HCT116 (cell line): Measurements from ENCODE around the gene AMER3. TPM values are rescaled to one million over a fixed set of nuclear protein-coding genes. Genes with fewer than 3 reads are reported as not detected.

Experiments
- ATAC-seq: fragments of 200-7000 bp; cut with Tn5 transposase; 2 replicates; pipeline ENCODE4 v1.9.1; 2020; ENCODE audit warnings: mild to moderate bottlenecking, moderate library complexity
- BruUV-seq: library from RNA; stranded (reverse); fragments of 400-500 nt; replicated peaks from 2 replicates; lab custom pipeline; 2021; lab: Mats Ljungman, UMichigan
- CTCF ChIA-PET: fragments of 300-600 bp; sonication (Branson Sonifier 250); formaldehyde crosslinking; loops from one replicate; lab custom pipeline; 2021; ENCODE audit warnings: antibody characterized with exemption; lab: Charles Lee
- POLR2A ChIA-PET: fragments of 300-600, 350-600 bp; sonication (Branson Sonifier 250); formaldehyde crosslinking; loops from one replicate; lab custom pipeline; 2021; ENCODE audit warnings: antibody characterized with exemption; lab: Charles Lee
- RAD21 ChIA-PET, 2 experiments: fragments of 300-600 bp; sonication (Branson Sonifier 250); formaldehyde crosslinking; loops; one replicate each; lab custom pipeline; 2023; ENCODE audit warnings: low total read pairs in 2 of 2; ENCODE audit not compliant: uncharacterized antibody in 2 of 2, unreplicated experiment in 2 of 2, low non-redundant PET in 1 of 2; lab: Charles Lee
- DNase-seq: peaks from one replicate; pipeline ENCODE4 v3.0.0-alpha.2; 2010; ENCODE audit warnings: low read depth, low spot score
- H2AFZ ChIP-seq: fragments of 200-600 bp; shearing (Covaris generic), sonication (generic); 2 replicates; pipeline ENCODE4 v1.6.1; 2017; ENCODE audit warnings: low read depth, mixed run types, mixed read lengths, antibody characterized with exemption, low read length; ENCODE audit not compliant: poor library complexity, severe bottlenecking
- H3K27ac ChIP-seq: 2 replicates; pipeline ENCODE4 v1.5.1; 2012; ENCODE audit warnings: low read depth, low read length
- H3K27me3 ChIP-seq: fragments of 200-600 bp; sonication (generic); 2 replicates; pipeline ENCODE4 v1.6.1; 2016; ENCODE audit warnings: mixed run types, low read length, mixed read lengths; ENCODE audit not compliant: insufficient read depth
- H3K36me3 ChIP-seq, 2 experiments: fragments of 200-500 bp in 1 of 2; fragments of 200-600 bp in 1 of 2; sonication (Bioruptor generic) in 1 of 2; sonication (generic) in 1 of 2; 2 replicates each; pipeline versions ENCODE4 v1.5.1 to v1.6.1; 2014 to 2016; ENCODE audit warnings: low read length in 2 of 2, inconsistent platforms in 1 of 2, mixed read lengths in 1 of 2, mixed run types in 1 of 2; ENCODE audit not compliant: insufficient read depth in 2 of 2, control insufficient read depth in 1 of 2
- H3K4me1 ChIP-seq, 2 experiments: fragments of 200-600 bp in 1 of 2; sonication (generic) in 1 of 2; 2 replicates each; pipeline versions ENCODE4 v1.5.1 to v1.6.1; 2012 to 2017; ENCODE audit warnings: low read length in 2 of 2, inconsistent platforms in 1 of 2, mild to moderate bottlenecking in 1 of 2, mixed read lengths in 1 of 2, mixed run types in 1 of 2, moderate library complexity in 1 of 2; ENCODE audit not compliant: insufficient read depth in 2 of 2, control insufficient read depth in 1 of 2
- H3K4me2 ChIP-seq: fragments of 200-600 bp; sonication (generic); 2 replicates; pipeline ENCODE4 v1.6.1; 2017; ENCODE audit warnings: mixed run types, low read length, mixed read lengths
- H3K4me3 ChIP-seq, 2 experiments: fragments of 200-600 bp in 1 of 2; sonication (generic) in 1 of 2; replicated peaks in 1 of 2; 2 replicates each; pipeline ENCODE4 v1.5.1; 2011 to 2016; ENCODE audit warnings: low read length in 2 of 2, control low read depth in 1 of 2, low read depth in 1 of 2, mild to moderate bottlenecking in 1 of 2, mixed read lengths in 1 of 2, mixed run types in 1 of 2
- H3K79me2 ChIP-seq: fragments of 200-600 bp; sonication (generic); 2 replicates; pipeline ENCODE4 v1.6.1; 2017; ENCODE audit warnings: mild to moderate bottlenecking, mixed run types, low read length, moderate library complexity, mixed read lengths; ENCODE audit not compliant: insufficient read depth
- H3K9ac ChIP-seq: fragments of 200-600 bp; sonication (generic); 2 replicates; pipeline ENCODE4 v1.6.1; 2016; ENCODE audit warnings: low read length, mixed read lengths
- H3K9me2 ChIP-seq: fragments of 200-600 bp; sonication (generic), shearing (Covaris generic); 2 replicates; pipeline ENCODE4 v1.6.1; 2017; ENCODE audit warnings: mixed run types, mild to moderate bottlenecking, moderate library complexity; ENCODE audit not compliant: insufficient read depth
- H3K9me3 ChIP-seq, 2 experiments: fragments of 200-500 bp in 1 of 2; fragments of 200-600 bp in 1 of 2; sonication (Bioruptor generic) in 1 of 2; sonication (generic) in 1 of 2; 2 replicates each; pipeline ENCODE4 v1.6.1; 2014 to 2017; ENCODE audit warnings: low read length in 2 of 2, mixed read lengths in 2 of 2, inconsistent platforms in 1 of 2, low read depth in 1 of 2, mild to moderate bottlenecking in 1 of 2, mixed run types in 1 of 2, moderate library complexity in 1 of 2; ENCODE audit not compliant: control insufficient read depth in 1 of 2, insufficient read depth in 1 of 2
- H4K20me1 ChIP-seq: fragments of 200-600 bp; sonication (generic), shearing (Covaris generic); 2 replicates; pipeline ENCODE4 v1.6.1; 2017; ENCODE audit warnings: mixed run types, mild to moderate bottlenecking, moderate library complexity; ENCODE audit not compliant: insufficient read depth
- CBX3 ChIP-seq: IDR thresholded peaks from 2 replicates; pipeline ENCODE4 v1.6.1; 2012; ENCODE audit warnings: low read depth
- CEBPB ChIP-seq: IDR thresholded peaks from 2 replicates; pipeline ENCODE4 v1.6.1; 2012; ENCODE audit warnings: low read depth
- EGR1 ChIP-seq: IDR thresholded peaks from 2 replicates; pipeline ENCODE4 v1.6.1; 2012; ENCODE audit warnings: low read depth
- EZH2 ChIP-seq: fragments of 200-600 bp; sonication (generic); IDR thresholded peaks from 2 replicates; pipeline ENCODE4 v1.6.1; 2017; ENCODE audit warnings: antibody characterized with exemption, mixed run types
- EZH2phosphoT487 ChIP-seq: fragments of 200-600 bp; IDR thresholded peaks from 2 replicates; pipeline ENCODE4 v1.6.1; 2018; ENCODE audit warnings: antibody characterized with exemption, borderline replicate concordance
- JUND ChIP-seq: IDR thresholded peaks from 2 replicates; pipeline ENCODE4 v1.6.1; 2012
- POLR2A ChIP-seq: IDR thresholded peaks from 2 replicates; pipeline ENCODE4 v1.7.0; 2011; ENCODE audit warnings: borderline replicate concordance; ENCODE audit not compliant: insufficient read depth, insufficient read length; ENCODE audit errors: extremely low read depth
- POLR2AphosphoS5 ChIP-seq: IDR thresholded peaks from 2 replicates; pipeline ENCODE4 v1.6.1; 2011; ENCODE audit warnings: mild to moderate bottlenecking, low read depth, low read length, moderate library complexity
- RAD21 ChIP-seq: IDR thresholded peaks from 2 replicates; pipeline ENCODE4 v1.6.1; 2012; ENCODE audit warnings: low read depth, mild to moderate bottlenecking
- SIN3A ChIP-seq: IDR thresholded peaks from 2 replicates; pipeline ENCODE4 v1.6.1; 2012; ENCODE audit warnings: low read depth
- SP1 ChIP-seq: IDR thresholded peaks from 2 replicates; pipeline ENCODE4 v1.6.1; 2012; ENCODE audit warnings: low read depth
- SRF ChIP-seq: IDR thresholded peaks from 2 replicates; pipeline ENCODE4 v1.6.1; 2012; ENCODE audit warnings: low read depth
- TCF7L2 ChIP-seq: IDR thresholded peaks from 2 replicates; pipeline ENCODE4 v1.7.0; 2011; ENCODE audit warnings: borderline replicate concordance, inconsistent platforms; ENCODE audit not compliant: insufficient read depth, insufficient read length; ENCODE audit errors: extremely low read depth
- YY1 ChIP-seq: IDR thresholded peaks from 2 replicates; pipeline ENCODE4 v1.6.1; 2011; ENCODE audit warnings: low read length, low read depth, moderate library complexity, mild to moderate bottlenecking; ENCODE audit not compliant: insufficient replicate concordance; ENCODE audit errors: extremely low read depth
- ZNF274 ChIP-seq: fragments of 200-500 bp; sonication (Bioruptor generic); IDR thresholded peaks from 2 replicates; pipeline ENCODE4 v1.6.1; 2014; ENCODE audit warnings: mild to moderate bottlenecking, low read depth, low read length, inconsistent platforms
- intact Hi-C: fragments of 100-400 bp; cut with micrococcal nuclease; formaldehyde crosslinking; loops from 2 replicates; pipeline ENCODE4 v1.10.0; 2022
- total RNA-seq: library from RNA; stranded (reverse); gene quantifications from one replicate; pipeline ENCODE4 v1.2.1, GENCODE V29; 2021; ENCODE audit not compliant: unreplicated experiment
- TF ChIP-seq, protein P1 (sequence below), 3 experiments: fragments of 200-600 bp in 1 of 3; sonication (generic) in 1 of 3; IDR thresholded peaks in 2 of 3; conservative IDR thresholded peaks in 1 of 3; 2 replicates each; pipeline ENCODE4 v1.5.1; 2012 to 2017; ENCODE audit warnings: low read depth in 2 of 3, low read length in 2 of 3, antibody characterized with exemption in 1 of 3, borderline replicate concordance in 1 of 3, control low read depth in 1 of 3, mild to moderate bottlenecking in 1 of 3, mixed read lengths in 1 of 3, mixed run types in 1 of 3, moderate library complexity in 1 of 3; ENCODE audit not compliant: insufficient read depth in 1 of 3
- TF ChIP-seq, protein P2 (sequence below): IDR thresholded peaks from 2 replicates; pipeline ENCODE4 v1.6.1; 2012
- TF ChIP-seq, protein P3 (sequence below): IDR thresholded peaks from 2 replicates; pipeline ENCODE4 v1.6.1; 2012
- TF ChIP-seq, protein P4 (sequence below): IDR thresholded peaks from 2 replicates; pipeline ENCODE4 v1.6.1; 2012; ENCODE audit warnings: low read depth

The AMER3 gene
- total RNA-seq, 1 experiment from 2014 or later: not detected

DNA sequence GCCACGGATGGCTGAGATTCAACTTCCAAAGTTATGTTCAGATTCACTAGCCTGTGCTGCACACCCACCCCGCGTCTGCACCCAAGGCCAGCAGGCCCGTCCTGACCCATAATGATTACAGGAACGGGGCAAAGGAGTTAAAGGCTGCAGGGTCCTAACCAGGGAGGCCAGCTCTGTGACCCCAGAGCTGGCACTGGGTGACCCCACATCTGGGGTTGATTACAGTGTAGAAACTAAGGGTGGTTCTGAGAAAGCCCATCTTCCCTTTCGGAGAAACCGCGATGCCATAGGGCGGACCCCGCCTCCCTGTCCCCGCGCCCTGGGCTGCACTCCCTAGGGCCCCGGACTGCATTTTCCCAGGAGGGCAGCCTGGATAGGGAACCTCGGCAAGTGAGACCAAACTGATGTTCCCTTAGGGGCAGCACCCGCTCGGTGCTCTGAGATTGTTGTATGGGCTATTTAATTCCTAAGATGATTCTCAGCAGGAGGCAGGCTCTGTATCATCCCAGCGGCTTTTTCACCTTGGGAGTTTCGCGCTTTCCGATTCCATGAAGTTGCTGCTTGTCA is 28.6 kb upstream of the AMER3 start:
- RAD21 ChIA-PET: no interaction called here
- POLR2A ChIA-PET: no interaction called here
- Histone ChIP-seq H2AFZ (no peak overlapping the region), H3K4me3 (peak overlapping the region; percentile 48 to 53), H3K27me3 (no peaks in the 10 kb centered on the region; the same call in 1 of the 2 replicates)
- intact Hi-C loops: no loop called here
- no TSS peak for BruUV-seq
- TF ChIP-seq, protein P1, sequence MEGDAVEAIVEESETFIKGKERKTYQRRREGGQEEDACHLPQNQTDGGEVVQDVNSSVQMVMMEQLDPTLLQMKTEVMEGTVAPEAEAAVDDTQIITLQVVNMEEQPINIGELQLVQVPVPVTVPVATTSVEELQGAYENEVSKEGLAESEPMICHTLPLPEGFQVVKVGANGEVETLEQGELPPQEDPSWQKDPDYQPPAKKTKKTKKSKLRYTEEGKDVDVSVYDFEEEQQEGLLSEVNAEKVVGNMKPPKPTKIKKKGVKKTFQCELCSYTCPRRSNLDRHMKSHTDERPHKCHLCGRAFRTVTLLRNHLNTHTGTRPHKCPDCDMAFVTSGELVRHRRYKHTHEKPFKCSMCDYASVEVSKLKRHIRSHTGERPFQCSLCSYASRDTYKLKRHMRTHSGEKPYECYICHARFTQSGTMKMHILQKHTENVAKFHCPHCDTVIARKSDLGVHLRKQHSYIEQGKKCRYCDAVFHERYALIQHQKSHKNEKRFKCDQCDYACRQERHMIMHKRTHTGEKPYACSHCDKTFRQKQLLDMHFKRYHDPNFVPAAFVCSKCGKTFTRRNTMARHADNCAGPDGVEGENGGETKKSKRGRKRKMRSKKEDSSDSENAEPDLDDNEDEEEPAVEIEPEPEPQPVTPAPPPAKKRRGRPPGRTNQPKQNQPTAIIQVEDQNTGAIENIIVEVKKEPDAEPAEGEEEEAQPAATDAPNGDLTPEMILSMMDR (IDR thresholded peaks at IDR 0.05 in 2 of 3, conservative IDR thresholded peaks at IDR 0.05 in 1 of 3; ENCODE audit: borderline replicate concordance in 1 of 3, insufficient read depth in 1 of 3, low read depth in 2 of 3, low read length in 2 of 3): no peak
- no peak for TF ChIP-seq SP1
- TF ChIP-seq SIN3A: no peak
- no peak for TF ChIP-seq SRF
- no peak for TF ChIP-seq RAD21
- no peak for TF ChIP-seq YY1
- no peak for TF ChIP-seq CBX3
- TF ChIP-seq ZNF274: no peak
- TF ChIP-seq, protein P2, sequence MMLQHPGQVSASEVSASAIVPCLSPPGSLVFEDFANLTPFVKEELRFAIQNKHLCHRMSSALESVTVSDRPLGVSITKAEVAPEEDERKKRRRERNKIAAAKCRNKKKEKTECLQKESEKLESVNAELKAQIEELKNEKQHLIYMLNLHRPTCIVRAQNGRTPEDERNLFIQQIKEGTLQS: no peak
- no peak for TF ChIP-seq CEBPB
- TF ChIP-seq EZH2: no peak
- TF ChIP-seq, protein P3, sequence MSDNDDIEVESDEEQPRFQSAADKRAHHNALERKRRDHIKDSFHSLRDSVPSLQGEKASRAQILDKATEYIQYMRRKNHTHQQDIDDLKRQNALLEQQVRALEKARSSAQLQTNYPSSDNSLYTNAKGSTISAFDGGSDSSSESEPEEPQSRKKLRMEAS: no peak
- TF ChIP-seq EGR1: no peak
- TF ChIP-seq JUND: no peak
- TF ChIP-seq, protein P4, sequence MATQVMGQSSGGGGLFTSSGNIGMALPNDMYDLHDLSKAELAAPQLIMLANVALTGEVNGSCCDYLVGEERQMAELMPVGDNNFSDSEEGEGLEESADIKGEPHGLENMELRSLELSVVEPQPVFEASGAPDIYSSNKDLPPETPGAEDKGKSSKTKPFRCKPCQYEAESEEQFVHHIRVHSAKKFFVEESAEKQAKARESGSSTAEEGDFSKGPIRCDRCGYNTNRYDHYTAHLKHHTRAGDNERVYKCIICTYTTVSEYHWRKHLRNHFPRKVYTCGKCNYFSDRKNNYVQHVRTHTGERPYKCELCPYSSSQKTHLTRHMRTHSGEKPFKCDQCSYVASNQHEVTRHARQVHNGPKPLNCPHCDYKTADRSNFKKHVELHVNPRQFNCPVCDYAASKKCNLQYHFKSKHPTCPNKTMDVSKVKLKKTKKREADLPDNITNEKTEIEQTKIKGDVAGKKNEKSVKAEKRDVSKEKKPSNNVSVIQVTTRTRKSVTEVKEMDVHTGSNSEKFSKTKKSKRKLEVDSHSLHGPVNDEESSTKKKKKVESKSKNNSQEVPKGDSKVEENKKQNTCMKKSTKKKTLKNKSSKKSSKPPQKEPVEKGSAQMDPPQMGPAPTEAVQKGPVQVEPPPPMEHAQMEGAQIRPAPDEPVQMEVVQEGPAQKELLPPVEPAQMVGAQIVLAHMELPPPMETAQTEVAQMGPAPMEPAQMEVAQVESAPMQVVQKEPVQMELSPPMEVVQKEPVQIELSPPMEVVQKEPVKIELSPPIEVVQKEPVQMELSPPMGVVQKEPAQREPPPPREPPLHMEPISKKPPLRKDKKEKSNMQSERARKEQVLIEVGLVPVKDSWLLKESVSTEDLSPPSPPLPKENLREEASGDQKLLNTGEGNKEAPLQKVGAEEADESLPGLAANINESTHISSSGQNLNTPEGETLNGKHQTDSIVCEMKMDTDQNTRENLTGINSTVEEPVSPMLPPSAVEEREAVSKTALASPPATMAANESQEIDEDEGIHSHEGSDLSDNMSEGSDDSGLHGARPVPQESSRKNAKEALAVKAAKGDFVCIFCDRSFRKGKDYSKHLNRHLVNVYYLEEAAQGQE: no peak
- no peak for TF ChIP-seq TCF7L2
- no peak for TF ChIP-seq EZH2phosphoT487
- TF ChIP-seq POLR2AphosphoS5: no peak
- TF ChIP-seq POLR2A: no peak
- TF ChIP-seq, all 23 proteins: peak for 0
- Histone ChIP-seq H3K27ac (peak overlapping the region; percentile 27; the same call in 1 of the 2 replicates), H4K20me1 (no peaks in the 10 kb centered on the region), H3K79me2 (no peaks in the 10 kb centered on the region), H3K9me3 (no peaks in the 10 kb centered on the region), H3K9me2 (no peaks in the 10 kb centered on the region), H3K9ac (peak overlapping the region; percentile 46), H3K36me3 (no peaks in the 10 kb centered on the region), H3K4me2 (peak overlapping the region; percentile 70), H3K4me1 (peaks cover 0 to 7% of the 10 kb centered on the region in 2 experiments; a peak in 2 of 4 replicates)
- DNase-seq (no peak), ATAC-seq (no peak)
- CTCF ChIA-PET: no interaction called here
